ENCODE results near the gene DDHD1.

The DDHD1 gene

GRCh38 chr14:53035336-53036210 lies 117.5 kb downstream of the DDHD1 start:
- no peak for DNase-seq (ENCODE audit: low read depth in 2 of 2, low spot score in 1 of 2)

GRCh38 chr14:53034688-53035230 lies 118.4 kb downstream of the DDHD1 start:
- no peak for DNase-seq (ENCODE audit: low read depth in 2 of 2, low spot score in 1 of 2)

- no peak for DNase-seq (ENCODE audit: low read depth in 2 of 2, low spot score in 1 of 2)
Observed at GRCh38 chr14:53034036-53034435, 119.1 kb downstream of the DDHD1 start.

- no peak for DNase-seq (ENCODE audit: low read depth in 2 of 2, low spot score in 1 of 2)
Observed at GRCh38 chr14:53032838-53033390, 120.2 kb downstream of the DDHD1 start.

- no peak for DNase-seq (ENCODE audit: low read depth in 2 of 2, low spot score in 1 of 2)
Observed at GRCh38 chr14:53032161-53032803, 120.8 kb downstream of the DDHD1 start.

- no peak for DNase-seq (ENCODE audit: low read depth in 2 of 2, low spot score in 1 of 2)
Observed at GRCh38 chr14:53027562-53027961, 125.6 kb downstream of the DDHD1 start.

- DNase-seq (ENCODE audit: low read depth in 2 of 2, low spot score in 1 of 2), result no peak
Observed at GRCh38 chr14:53027041-53027440, 126.1 kb downstream of the DDHD1 start.

GRCh38 chr14:53023325-53023724 lies 129.8 kb downstream of the DDHD1 start:
- DNase-seq (ENCODE audit: low read depth in 2 of 2, low spot score in 1 of 2), result no peak

GRCh38 chr14:53022593-53022992 lies 130.5 kb downstream of the DDHD1 start:
- no peak for DNase-seq (ENCODE audit: low read depth in 2 of 2, low spot score in 1 of 2)

- DNase-seq (ENCODE audit: low read depth in 2 of 2, low spot score in 1 of 2), result no peak
Observed at GRCh38 chr14:53020193-53020932, 132.8 kb downstream of the DDHD1 start.

- DNase-seq (ENCODE audit: low read depth in 2 of 2, low spot score in 1 of 2), result no peak
Observed at GRCh38 chr14:53019406-53019805, 133.7 kb downstream of the DDHD1 start.

- DNase-seq (ENCODE audit: low read depth in 2 of 2, low spot score in 1 of 2), result no peak
Observed at GRCh38 chr14:53017837-53018236, 135.3 kb downstream of the DDHD1 start.

GRCh38 chr14:53016919-53017318 lies 136.2 kb downstream of the DDHD1 start:
- no peak for DNase-seq (ENCODE audit: low read depth in 2 of 2, low spot score in 1 of 2)

GRCh38 chr14:53016491-53016890 lies 136.6 kb downstream of the DDHD1 start:
- DNase-seq (ENCODE audit: low read depth in 2 of 2, low spot score in 1 of 2), result no peak

- DNase-seq (ENCODE audit: low read depth in 2 of 2, low spot score in 1 of 2), result no peak
Observed at GRCh38 chr14:53011053-53011462, 142.1 kb downstream of the DDHD1 start.

- DNase-seq (ENCODE audit: low read depth in 2 of 2, low spot score in 1 of 2), result no peak
Observed at GRCh38 chr14:53010193-53011040, 142.7 kb downstream of the DDHD1 start.

GRCh38 chr14:53006931-53007562 lies 146.1 kb downstream of the DDHD1 start:
- no peak for DNase-seq (ENCODE audit: low read depth in 2 of 2, low spot score in 1 of 2)

GRCh38 chr14:53004976-53005375 lies 148.1 kb downstream of the DDHD1 start:
- no peak for DNase-seq (ENCODE audit: low read depth in 2 of 2, low spot score in 1 of 2)

GRCh38 chr14:53003776-53004175 lies 149.3 kb downstream of the DDHD1 start:
- DNase-seq (ENCODE audit: low read depth in 2 of 2, low spot score in 1 of 2), result no peak

GRCh38 chr14:53002576-53002975 lies 150.5 kb downstream of the DDHD1 start:
- DNase-seq (ENCODE audit: low read depth in 2 of 2, low spot score in 1 of 2), result no peak
